NB4 (cell line): ENCODE data around the gene PTPN4.

Experiments used
- POLR2A ChIP-seq: IDR thresholded peaks from 2 replicates; pipeline ENCODE4 v1.6.1; 2011; ENCODE audit warnings: mild to moderate bottlenecking; ENCODE audit not compliant: insufficient read length; ENCODE audit errors: extremely low read depth
- TF ChIP-seq, protein P1 (sequence below): IDR thresholded peaks from one replicate; pipeline ENCODE4 v1.5.1; 2012; ENCODE audit warnings: low read depth, low read length

DNA sequence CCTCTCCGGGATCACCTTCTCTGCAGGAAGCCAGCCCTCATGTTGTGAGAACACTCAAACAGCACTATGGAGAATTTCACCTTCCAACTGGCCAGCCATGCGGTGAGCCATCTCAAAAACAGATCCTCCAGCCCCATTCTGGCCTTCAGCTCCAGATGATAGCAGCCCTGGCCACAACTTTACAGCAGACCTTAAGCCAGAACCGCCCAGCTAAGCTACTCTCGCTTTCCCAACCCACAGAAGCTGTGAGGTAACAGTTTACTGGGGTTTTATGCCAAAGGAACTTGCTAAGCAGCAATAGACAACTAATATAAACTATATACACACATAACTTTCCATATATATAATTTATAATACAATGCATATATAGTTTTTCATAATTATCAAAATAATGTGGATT lies 11.6 kb upstream of the PTPN4 start:
- TF ChIP-seq, protein P1, sequence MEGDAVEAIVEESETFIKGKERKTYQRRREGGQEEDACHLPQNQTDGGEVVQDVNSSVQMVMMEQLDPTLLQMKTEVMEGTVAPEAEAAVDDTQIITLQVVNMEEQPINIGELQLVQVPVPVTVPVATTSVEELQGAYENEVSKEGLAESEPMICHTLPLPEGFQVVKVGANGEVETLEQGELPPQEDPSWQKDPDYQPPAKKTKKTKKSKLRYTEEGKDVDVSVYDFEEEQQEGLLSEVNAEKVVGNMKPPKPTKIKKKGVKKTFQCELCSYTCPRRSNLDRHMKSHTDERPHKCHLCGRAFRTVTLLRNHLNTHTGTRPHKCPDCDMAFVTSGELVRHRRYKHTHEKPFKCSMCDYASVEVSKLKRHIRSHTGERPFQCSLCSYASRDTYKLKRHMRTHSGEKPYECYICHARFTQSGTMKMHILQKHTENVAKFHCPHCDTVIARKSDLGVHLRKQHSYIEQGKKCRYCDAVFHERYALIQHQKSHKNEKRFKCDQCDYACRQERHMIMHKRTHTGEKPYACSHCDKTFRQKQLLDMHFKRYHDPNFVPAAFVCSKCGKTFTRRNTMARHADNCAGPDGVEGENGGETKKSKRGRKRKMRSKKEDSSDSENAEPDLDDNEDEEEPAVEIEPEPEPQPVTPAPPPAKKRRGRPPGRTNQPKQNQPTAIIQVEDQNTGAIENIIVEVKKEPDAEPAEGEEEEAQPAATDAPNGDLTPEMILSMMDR, result no peak
- no peak for TF ChIP-seq POLR2A
